ENCODE measurements around the gene MAP1B. TPM values are rescaled to one million over a fixed set of nuclear protein-coding genes. Genes with fewer than 3 reads are reported as not detected.

Gene MAP1B
- polyA plus RNA-seq, 3 donors = 0.02 TPM; not detected in 2

- TF ChIP-seq CTCF (IDR thresholded peaks at IDR 0.05) = no peak
- Histone ChIP-seq H3K4me1 (ENCODE audit: control insufficient read depth in 1 of 2, insufficient read depth in 2 of 2, low read length in 2 of 2) (no peaks in the 10 kb centered on the region), H3K27ac (ENCODE audit: low read depth in 1 of 2, low read length in 2 of 2) (no peak overlapping the region), H4K20me1 (ENCODE audit: insufficient read depth, low read length) (no peaks in the 10 kb centered on the region), H3K4me2 (replicated peaks; ENCODE audit: extremely low read depth, low read length, poor library complexity, severe bottlenecking) (no peak overlapping the region), H2AFZ (ENCODE audit: insufficient read depth, low read depth, low read length, poor library complexity, severe bottlenecking) (no peak overlapping the region), H3K9ac (ENCODE audit: insufficient read depth, low read length, poor library complexity, severe bottlenecking) (no peak overlapping the region), H3K4me3 (replicated peaks in 1 of 3; ENCODE audit: low read depth in 2 of 3, low read length in 3 of 3) (no peak overlapping the region), H3K79me2 (ENCODE audit: insufficient read depth, low read length) (no peaks in the 10 kb centered on the region), H3K36me3 (replicated peaks in 1 of 2; ENCODE audit: control insufficient read depth in 1 of 2, insufficient read depth in 2 of 2, low read length in 2 of 2) (no peaks in the 10 kb centered on the region), H3K27me3 (ENCODE audit: control insufficient read depth in 2 of 2, insufficient read depth in 2 of 2, low read length in 2 of 2) (peaks cover 0 to 3% of the 10 kb centered on the region in 2 donors), H3K9me3 (replicated peaks in 1 of 2; ENCODE audit: control insufficient read depth in 1 of 2, insufficient read depth in 1 of 2, low read length in 2 of 2) (no peaks in the 10 kb centered on the region)
- Mint-ChIP-seq H3K4me3 (no peak overlapping the region), H3K4me1 (no peaks in the 10 kb centered on the region), H3K27me3 (ENCODE audit: low read depth in 3 of 3) (peaks cover 3 to 6% (median 5%) of the 10 kb centered on the region in 3 donors), H3K36me3 (no peaks in the 10 kb centered on the region), H3K9me3 (peaks cover 0 to 1% (median 0%) of the 10 kb centered on the region in 7 donors), H3K27ac (no peak overlapping the region)
- 100% methylated on average over 1 of the region's 5 CpGs for WGBS (ENCODE audit: insufficient coverage)
- DNase-seq = no peak
- intact Hi-C loops (cut with micrococcal nuclease) = no loop called here
These were observed 49.8 kb downstream of the MAP1B start for GRCh38 chr5:72156946-72157624.

- Histone ChIP-seq H3K36me3 (replicated peaks in 1 of 2; ENCODE audit: control insufficient read depth in 1 of 2, insufficient read depth in 2 of 2, low read length in 2 of 2) (no peaks in the 10 kb centered on the region), H3K9me3 (replicated peaks in 1 of 2; ENCODE audit: control insufficient read depth in 1 of 2, insufficient read depth in 1 of 2, low read length in 2 of 2) (no peaks in the 10 kb centered on the region), H4K20me1 (ENCODE audit: insufficient read depth, low read length) (no peaks in the 10 kb centered on the region), H3K27ac (ENCODE audit: low read depth in 1 of 2, low read length in 2 of 2) (no peak overlapping the region), H3K4me1 (ENCODE audit: control insufficient read depth in 1 of 2, insufficient read depth in 2 of 2, low read length in 2 of 2) (no peaks in the 10 kb centered on the region), H3K4me3 (replicated peaks in 1 of 3; ENCODE audit: low read depth in 2 of 3, low read length in 3 of 3) (no peak overlapping the region), H3K27me3 (ENCODE audit: control insufficient read depth in 2 of 2, insufficient read depth in 2 of 2, low read length in 2 of 2) (peaks cover 0 to 3% of the 10 kb centered on the region in 2 donors), H3K4me2 (replicated peaks; ENCODE audit: extremely low read depth, low read length, poor library complexity, severe bottlenecking) (no peak overlapping the region), H2AFZ (ENCODE audit: insufficient read depth, low read depth, low read length, poor library complexity, severe bottlenecking) (no peak overlapping the region), H3K9ac (ENCODE audit: insufficient read depth, low read length, poor library complexity, severe bottlenecking) (no peak overlapping the region), H3K79me2 (ENCODE audit: insufficient read depth, low read length) (no peaks in the 10 kb centered on the region)
- Mint-ChIP-seq H3K9me3 (peaks cover 0 to 1% (median 0%) of the 10 kb centered on the region in 7 donors), H3K36me3 (no peaks in the 10 kb centered on the region), H3K27me3 (ENCODE audit: low read depth in 3 of 3) (peaks cover 3 to 6% (median 5%) of the 10 kb centered on the region in 3 donors), H3K4me1 (no peaks in the 10 kb centered on the region), H3K27ac (no peak overlapping the region), H3K4me3 (no peak overlapping the region)
- DNase-seq = no peak
- TF ChIP-seq CTCF (IDR thresholded peaks at IDR 0.05) = no peak
- intact Hi-C loops (cut with micrococcal nuclease) = no loop called here
- WGBS (ENCODE audit: insufficient coverage) = 83% methylated on average over 1 of the region's 3 CpGs
These were observed 50.3 kb downstream of the MAP1B start for GRCh38 chr5:72157625-72157962.
